ENCODE data around the gene USP10.
"Not testable (repeated sequence)": the region's sequence is repeated elsewhere in the genome, so short reads cannot be mapped to it uniquely, and the experiment has no call there.

The USP10 gene

DNA sequence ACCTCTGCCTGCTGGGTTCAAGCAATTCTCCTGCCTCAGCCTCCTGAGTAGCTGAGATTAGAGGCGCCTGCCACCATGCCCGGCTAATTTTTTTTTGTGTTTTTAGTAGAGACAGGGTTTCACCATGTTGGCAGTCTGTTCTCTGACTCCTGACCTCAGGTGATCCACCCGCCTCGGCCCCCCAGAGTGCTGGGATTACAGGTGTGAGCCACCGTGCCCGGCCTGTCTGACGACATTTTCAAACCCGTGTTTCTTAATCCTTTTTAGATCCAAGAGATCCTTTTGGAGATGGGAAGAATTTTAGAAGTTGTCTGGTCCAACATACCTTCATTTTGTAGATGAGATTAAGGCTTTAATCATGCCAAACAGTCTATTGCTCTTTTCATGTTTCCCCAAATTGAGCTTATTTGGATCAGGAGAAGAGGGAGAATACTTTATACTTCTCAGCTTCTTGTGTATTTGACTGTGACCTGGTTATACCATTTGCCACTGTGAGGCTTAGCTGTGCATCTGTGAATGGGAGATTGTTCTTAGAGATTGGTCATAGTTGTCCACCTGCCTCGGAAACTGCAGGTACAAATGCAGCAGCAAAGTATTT, 25.8 kb downstream of the USP10 start:
- no peak for FAIRE-seq

GRCh38 chr16:84726079-84726668, 26.4 kb downstream of the USP10 start:
- FAIRE-seq (peak; percentile 76), DNase-seq (ENCODE audit: extremely low spot score, insufficient read length, low read depth) (no peak)

More for the DNA sequence above, 25.8 kb downstream of the USP10 start:
- DNase-seq (ENCODE audit: extremely low spot score, insufficient read length, low read depth): no peak

- no peak for DNase-seq (ENCODE audit: extremely low spot score, insufficient read length, low read depth)
Measured at GRCh38 chr16:84726669-84727467, 27.1 kb downstream of the USP10 start.

GRCh38 chr16:84728853-84729424, 29.1 kb downstream of the USP10 start:
- DNase-seq (ENCODE audit: extremely low spot score, insufficient read length, low read depth) (no peak), FAIRE-seq (no peak)

More at GRCh38 chr16:84726669-84727467, 27.1 kb downstream of the USP10 start:
- peak; percentile 82 for FAIRE-seq

GRCh38 chr16:84729716-84730320, 30.0 kb downstream of the USP10 start:
- FAIRE-seq: no peak
- DNase-seq (ENCODE audit: extremely low spot score, insufficient read length, low read depth): no peak

- peak; percentile 89 for FAIRE-seq
- DNase-seq (ENCODE audit: extremely low spot score, insufficient read length, low read depth): no peak
Measured at GRCh38 chr16:84730406-84731106, 30.8 kb downstream of the USP10 start.

DNA sequence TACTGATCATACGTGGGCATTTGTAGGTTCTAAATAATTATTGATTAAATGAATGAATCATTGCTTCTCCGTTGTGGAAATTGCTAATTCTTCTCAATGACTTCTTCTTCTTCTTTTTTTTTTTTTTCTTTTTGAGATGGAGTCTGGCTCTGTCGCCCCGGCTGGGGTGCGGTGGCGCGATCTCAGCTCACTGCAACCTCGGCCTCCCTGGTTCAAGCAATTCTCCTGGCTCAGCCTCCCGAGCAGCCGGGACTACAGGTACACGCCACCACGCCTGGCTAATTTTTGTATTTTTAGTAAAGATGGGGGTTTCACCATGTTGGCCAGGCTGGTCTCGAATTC, 32.5 kb downstream of the USP10 start:
- DNase-seq (ENCODE audit: extremely low spot score, insufficient read length, low read depth); FAIRE-seq: not testable (repeated sequence)

GRCh38 chr16:84732674-84733352, 33.0 kb downstream of the USP10 start:
- FAIRE-seq (no peak), DNase-seq (ENCODE audit: extremely low spot score, insufficient read length, low read depth) (no peak)

DNA sequence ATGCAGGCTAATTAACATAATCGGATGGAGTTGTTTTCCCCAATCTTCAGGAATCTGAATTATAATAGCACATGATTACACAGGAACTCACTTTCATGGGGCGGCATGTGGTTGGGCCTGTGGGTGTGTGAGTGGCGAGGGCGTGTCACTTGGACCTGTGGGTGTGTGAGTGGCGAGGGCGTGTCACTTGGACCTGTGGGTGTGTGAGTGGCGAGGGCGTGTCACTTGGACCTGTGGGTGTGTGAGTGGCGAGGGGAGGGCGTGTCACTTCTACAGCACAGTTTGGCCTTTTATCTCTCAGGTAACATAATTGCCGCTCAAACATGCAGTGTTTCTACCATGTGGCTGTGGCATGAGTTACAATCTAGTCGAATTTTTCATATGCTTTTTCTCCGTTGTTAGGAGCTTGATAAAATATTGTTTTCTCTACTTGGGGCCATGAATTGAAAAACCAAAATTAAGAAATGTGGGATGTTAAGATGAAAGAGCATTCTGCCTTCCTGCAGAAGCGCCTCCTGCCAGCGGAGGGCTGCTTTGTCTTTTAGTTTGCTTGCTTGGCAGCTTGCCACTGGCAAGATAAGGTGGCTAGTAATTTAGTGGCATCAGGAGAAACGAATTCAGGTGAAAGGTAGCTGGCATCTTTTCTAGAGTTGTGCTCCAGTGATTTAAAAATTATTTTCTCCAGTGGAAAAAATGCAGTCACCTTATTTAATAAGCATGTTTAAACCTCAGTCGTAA, 36.2 kb downstream of the USP10 start:
- FAIRE-seq (no peak), DNase-seq (ENCODE audit: extremely low spot score, insufficient read length, low read depth) (no peak)

- FAIRE-seq: no peak
Measured at GRCh38 chr16:84737192-84738011, 37.6 kb downstream of the USP10 start.

DNA sequence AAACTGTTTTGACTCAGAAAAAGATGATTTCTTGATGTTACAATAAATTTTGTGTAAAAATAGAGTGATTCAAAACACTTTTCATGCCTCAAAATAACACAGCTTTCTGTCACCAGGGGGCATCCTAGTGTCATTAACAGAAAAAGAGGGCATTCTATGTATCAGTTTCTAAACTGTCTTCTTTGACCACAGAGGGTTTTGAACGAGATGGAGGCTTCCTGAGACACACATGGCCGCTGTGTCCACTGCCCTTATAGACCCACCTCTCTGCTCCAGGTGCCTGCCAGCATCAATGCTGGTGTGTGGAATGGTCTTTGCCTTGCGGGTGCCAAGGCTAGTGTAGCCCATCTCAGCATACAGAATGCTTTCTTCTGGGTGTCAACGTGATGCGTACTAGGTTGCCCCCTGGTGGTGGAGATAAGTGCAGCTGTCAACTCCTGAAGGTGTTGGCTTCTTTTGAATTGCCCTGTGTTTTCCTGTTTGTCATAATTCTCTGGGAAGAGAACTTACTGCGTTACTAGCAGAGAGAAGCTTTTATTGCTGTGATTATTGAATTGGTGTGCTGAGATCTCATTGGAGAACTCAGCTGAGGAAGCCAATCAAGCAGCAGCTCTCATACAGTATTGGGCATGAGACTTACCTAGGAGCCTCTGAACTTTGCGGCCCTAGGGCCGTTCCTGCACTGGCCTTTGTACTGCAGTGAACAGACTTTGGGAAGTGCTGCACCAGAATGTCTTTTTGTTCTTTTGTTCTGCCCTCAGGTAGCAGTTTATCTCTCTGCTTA, 38.6 kb downstream of the USP10 start:
- DNase-seq (ENCODE audit: extremely low spot score, insufficient read length, low read depth) (no peak), FAIRE-seq (peak; percentile 84)

More at GRCh38 chr16:84737192-84738011, 37.6 kb downstream of the USP10 start:
- DNase-seq (ENCODE audit: extremely low spot score, insufficient read length, low read depth): no peak

DNA sequence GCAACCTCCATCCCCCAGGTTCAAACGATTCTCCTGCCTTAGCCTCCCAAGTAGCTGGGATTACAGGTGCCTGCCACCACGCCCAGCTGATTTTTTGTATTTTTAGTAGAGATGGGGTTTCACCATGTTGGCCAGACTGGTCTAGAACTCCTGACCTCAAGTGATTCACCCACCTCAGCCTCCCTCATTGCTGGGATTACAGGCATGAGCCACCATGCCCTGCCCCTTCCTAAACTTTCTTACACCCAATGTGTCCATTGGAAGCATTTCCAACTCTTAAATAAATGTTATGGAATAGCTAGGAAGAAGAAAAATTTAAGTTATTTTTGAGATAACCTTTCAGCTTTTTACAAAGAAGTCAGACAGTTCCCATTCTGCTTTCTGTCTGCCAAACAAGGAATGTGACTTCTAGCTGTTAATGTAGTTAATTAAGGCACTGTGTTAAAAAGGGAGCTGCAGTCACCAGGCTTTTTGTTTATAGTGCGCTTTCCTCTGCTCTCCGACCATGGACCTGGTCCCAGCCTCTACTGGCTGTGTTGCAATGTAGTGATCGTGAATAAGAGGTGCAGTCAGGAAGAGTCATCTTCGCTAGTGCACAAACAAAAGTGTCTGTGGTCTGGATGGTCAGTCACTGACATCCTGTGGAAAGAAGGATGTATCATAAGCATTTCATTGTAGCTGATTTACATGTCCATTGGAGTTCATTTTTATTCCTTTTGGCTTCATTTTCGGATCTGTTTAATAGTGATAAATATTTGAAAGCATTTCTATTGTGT, 39.7 kb downstream of the USP10 start:
- DNase-seq (ENCODE audit: extremely low spot score, insufficient read length, low read depth) (no peak), FAIRE-seq (no peak)

- no peak for FAIRE-seq
Measured at GRCh38 chr16:84740596-84741116, 40.9 kb downstream of the USP10 start.

GRCh38 chr16:84741340-84741830, 41.6 kb downstream of the USP10 start:
- no peak for DNase-seq (ENCODE audit: extremely low spot score, insufficient read length, low read depth)
- FAIRE-seq: no peak

More at GRCh38 chr16:84740596-84741116, 40.9 kb downstream of the USP10 start:
- DNase-seq (ENCODE audit: extremely low spot score, insufficient read length, low read depth): no peak

DNA sequence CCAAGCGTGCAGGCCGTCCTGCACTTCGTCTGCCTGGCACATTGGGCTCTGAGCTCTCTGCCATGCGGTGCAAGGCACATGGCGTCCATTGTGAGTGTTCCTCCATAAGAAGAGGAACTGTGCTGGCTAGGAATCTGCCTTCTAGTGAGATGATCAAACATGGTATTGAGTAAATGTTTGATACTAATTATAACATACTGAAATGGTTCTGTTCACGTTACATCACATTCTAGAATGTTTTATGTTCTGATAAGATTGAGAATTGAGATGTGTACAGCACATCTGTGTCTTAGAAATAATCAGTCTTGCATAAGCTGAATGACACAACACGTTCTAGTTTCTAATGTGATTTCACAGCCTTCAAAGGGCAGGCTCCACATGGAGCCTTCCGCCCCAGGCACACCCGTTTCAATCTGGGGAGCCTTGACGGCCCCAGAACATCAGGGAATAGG, 42.9 kb downstream of the USP10 start:
- no peak for DNase-seq (ENCODE audit: extremely low spot score, insufficient read length, low read depth)
- no peak for FAIRE-seq

DNA sequence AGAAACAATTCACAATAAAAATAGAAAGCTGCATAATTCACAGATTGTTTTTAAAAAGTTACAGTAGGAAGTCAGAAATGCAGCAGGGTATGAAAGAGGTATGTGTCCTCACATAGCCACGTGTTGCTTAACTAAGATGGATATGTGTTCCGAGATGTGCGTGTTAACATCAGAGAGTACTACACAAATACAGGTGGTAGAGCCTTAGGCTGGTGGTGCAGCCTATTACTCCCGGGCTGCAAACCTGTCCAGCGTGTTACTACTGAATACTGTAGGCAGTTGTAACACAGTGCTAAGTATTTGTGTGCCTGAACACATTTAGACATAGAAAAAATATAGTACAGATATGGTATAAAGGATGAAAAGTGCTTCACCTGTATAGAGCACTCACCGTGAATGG, 46.4 kb downstream of the USP10 start:
- DNase-seq (ENCODE audit: extremely low spot score, insufficient read length, low read depth): no peak
- no peak for FAIRE-seq

Data from GM18507 (cell line).